RPMI8226 (cell line): ENCODE results near the gene VWA8.
A peak's percentile ranks its signal among the peaks of the same experiment; 100 is the strongest.
"Not testable (repeated sequence)": the region's sequence is repeated elsewhere in the genome, so short reads cannot be mapped to it uniquely, and the experiment has no call there.

Experiments used
- DNase-seq: peaks from one replicate; pipeline ENCODE4 v3.0.0-alpha.2; 2015

VWA8 gene

DNA sequence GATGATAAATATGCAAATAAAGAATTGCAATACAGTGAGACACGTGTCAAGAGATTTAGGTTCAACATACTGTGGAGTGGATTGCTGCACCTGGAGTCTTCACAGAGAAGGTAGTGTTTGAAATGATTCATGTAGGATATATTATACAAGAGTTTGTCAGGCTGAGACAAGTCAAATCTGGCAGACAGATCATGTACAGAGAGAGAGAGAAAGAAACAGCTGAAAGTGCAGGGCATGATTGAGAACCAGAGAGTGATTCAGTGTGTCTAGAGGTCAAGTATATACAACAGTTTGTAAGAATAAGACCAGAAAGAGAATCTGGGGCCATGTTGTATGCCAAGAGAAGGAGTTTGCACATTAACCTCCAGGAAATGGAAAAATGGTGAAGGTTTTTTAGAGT, 2.1 kb upstream of the VWA8 start:
- no peak for DNase-seq

DNA sequence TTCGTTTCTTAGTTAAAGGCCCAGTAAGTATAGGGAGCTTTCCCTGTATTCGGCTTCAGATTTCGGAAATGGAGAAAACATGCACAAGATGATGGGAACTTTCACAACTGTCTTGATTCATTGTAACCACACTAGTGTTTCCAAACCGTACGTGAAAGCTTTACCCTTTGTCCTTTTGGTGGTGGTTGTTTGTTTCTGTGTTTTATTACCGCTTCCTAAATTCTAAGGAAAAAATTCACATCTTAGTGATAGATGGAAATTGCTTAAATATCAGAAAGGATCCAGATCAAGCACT, 504 bp upstream of the VWA8 start:
- no peak for DNase-seq

DNA sequence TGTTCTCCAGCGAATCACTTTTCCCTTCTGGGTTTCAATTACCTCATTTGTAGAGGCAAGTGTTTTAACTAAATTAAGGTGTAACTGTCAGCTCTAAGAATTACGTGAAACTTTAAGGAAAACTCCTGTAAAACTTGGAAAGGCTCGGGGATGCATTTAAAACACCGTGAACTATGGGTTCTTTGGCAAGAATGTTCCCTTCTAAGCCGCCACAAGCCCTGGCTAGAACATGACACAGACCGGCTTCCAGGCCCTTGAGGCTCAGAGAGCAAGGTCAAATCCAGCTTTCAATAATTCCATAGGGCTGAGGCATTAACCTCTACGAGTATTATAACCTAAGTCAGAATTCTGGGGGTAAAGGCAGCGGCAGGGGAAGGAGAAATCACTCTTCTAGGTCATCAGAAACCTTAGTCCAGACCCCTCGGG, 685 bp downstream of the VWA8 start:
- DNase-seq: peak; percentile 2

DNA sequence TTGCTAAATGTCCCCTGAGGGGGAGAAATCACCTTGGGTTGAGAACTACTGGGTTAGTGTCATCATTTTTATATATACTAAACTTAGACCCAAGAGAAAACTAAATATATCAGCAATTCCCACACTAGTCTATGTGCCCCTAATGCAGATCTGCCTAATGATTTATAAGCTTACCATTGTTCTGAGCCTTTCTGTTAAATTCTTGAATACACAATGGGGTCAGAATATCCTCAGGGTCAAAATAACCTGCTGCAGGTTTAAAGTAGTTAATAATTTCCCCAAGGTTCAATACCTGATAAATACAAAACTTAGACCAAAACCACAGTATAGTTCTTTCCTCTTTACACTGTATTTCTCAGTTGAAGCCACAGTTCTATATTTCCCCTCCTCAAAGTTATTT, 4.6 kb downstream of the VWA8 start:
- DNase-seq: no peak

DNA sequence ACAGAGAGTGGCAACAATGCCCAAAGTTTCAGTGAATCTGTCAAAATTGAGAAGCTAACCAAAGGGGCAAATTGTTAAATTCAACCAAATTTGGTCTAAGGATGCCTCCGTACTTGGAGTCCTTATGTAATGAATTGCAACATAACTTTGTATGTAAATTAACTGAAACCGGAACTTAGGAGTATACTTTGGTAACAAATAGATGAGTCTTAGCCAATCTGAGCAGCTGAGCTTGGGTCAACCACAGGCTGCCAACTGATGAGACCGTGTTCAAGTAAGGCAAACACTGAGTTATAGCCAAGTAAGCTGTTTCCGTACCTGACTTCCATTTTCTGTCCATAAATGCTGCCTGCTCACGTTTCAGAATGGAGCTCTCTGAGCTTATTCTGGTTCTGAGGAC, 5.3 kb downstream of the VWA8 start:
- DNase-seq: no peak

DNA sequence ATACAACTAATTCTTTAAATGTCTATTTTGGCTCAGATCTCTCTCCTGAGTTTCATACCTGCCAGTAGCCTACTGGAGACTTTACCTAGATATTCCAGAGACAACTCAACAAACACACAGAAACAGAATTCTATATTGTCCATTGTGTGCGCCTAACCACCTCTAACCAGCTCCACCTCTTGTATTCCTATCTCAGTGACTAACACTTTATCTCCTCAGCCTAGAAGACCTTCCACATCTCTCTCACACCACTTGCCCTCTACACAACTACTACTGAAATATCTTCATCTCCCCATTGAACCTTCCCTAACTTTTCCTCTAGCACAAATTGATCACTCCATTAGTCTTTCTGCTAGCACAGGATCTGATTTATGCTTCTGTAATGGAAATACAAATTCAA, 6.7 kb downstream of the VWA8 start:
- no peak for DNase-seq

DNA sequence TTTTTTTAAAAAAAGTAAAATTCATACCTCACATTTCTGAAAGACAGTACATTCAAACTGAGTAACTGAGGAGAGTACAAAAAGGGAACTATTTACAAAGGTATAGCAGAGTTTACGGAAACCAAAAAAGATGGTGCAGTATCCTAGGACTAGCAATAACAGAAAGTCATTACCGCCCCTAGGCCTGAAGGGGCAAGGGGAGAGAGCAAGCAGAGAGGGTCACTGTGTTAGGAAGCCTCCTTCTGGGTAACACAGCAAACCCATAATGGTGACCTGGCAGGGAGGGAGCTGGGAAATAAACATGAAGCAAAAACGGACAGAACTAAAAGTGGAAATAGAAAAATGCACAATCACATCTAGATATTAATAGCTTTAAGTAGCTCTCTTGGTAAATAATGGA, 8.2 kb downstream of the VWA8 start:
- no peak for DNase-seq

DNA sequence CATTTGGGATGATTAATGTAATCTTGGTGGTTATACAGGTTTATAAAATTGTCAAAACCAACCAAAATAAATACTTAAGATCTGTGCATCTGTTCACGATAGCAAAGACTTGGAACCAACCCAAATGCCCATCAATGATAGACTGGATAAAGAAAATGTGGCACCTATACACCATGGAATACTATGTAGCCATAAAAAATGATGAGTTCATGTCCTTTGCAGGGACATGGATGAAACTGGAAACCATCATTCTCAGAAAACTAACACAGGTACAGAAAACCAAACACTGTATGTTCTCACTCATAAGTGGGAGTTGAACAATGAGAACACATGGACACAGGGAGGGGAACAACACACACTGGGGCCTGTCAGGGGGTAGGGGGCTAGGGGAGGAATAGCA, 11.8 kb downstream of the VWA8 start:
- not testable (repeated sequence) for DNase-seq

DNA sequence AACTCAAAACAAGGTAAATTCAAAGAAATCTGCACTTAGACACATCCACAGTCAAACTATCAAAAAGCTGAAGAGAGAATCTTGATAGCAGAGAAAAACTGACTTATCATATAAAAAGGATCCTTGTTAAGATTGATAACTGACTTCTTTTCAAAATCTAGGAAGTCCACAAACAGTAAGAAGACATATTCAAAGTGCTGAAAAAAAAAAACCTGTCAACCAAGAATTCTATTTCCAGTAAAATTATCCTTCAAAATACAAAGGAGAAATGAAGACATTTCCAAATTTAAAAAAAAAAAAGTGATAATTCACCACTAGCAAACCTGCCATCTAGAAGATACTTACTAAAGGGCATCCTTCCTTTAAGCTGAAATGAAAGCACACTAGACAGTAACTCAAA, 15.0 kb downstream of the VWA8 start:
- DNase-seq: no peak

DNA sequence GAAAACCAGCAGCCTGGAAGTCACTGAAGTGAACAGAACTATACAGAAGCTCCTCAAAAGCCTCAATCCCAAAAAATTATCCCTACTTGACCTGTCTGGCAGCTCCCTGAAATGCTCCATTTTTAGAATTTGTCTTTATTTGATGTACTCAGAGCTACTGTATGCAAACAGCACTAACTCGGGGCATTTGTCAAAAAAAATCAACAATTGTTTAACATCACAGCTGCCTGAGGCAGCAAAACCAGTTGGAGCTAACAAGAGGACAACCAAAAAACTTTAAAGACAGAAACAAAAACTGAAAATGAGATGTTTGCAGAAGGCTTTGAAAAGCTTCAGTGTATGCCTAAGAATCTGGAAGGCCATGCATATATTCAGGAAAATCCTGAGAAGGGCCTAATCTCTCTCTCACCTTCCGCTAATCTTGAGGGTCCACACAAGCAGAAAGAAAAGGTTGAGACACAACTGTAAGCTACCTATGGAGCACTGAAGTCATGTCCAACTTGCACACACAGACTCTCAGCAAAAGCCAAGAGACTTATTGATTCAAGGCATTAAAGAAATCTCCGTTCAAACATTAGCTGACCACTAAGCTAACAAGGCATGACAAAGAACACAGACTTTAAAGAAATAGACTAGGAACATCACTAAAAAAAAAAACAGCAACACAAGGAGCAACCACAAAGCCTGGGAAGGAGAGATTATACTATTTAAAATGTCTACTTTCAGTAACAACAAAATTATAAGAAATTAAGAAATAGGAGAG, 16.1 kb downstream of the VWA8 start:
- no peak for DNase-seq

DNA sequence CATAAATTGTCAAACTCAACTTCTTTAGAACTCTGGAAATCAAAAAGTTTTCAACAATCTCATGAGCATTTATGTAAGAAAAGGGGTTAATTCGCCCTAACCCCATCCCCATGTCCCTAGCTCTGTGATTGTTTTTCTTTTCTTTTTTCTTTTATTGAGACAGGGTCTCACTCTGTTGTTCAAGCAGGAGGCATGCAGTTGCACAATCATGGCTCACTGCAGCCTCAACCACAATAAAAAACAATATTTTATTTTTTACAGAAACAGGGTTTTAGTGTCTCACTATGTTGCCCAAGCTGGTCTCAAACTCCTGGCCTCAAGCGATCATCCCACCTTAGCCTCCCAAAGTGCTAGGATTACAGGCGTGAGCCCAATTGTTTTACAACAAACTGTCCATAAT, 16.7 kb downstream of the VWA8 start:
- no peak for DNase-seq

DNA sequence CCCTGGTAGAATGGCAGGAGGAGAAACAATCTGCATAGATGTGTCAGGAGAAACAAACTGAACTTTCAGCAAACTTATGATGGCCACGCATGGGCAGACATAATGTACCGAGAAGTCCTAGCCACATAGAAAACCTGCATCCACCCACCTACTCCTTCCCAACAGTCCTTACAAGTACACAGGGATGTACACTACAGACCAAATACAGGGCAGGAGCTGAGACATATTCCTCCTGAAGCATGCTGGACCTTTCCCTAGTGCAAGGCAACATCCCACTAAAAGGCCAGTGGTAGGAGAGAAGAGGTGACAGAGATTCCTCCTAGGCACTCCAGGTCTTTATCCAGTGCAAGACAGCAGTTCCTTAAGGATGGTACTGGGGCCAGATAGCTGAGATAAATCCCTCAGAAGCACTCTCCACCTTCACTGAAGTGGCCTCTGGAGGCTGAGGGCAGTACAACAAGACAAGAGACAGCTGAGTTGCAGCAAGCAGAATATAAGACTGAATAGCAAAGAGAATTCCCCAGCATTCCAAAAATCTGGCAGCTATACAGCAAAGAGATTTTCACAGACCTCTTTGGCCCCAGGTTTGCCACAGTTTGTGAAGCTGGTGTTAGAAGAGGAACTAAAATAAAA, 18.3 kb downstream of the VWA8 start:
- peak; percentile 19 for DNase-seq

DNA sequence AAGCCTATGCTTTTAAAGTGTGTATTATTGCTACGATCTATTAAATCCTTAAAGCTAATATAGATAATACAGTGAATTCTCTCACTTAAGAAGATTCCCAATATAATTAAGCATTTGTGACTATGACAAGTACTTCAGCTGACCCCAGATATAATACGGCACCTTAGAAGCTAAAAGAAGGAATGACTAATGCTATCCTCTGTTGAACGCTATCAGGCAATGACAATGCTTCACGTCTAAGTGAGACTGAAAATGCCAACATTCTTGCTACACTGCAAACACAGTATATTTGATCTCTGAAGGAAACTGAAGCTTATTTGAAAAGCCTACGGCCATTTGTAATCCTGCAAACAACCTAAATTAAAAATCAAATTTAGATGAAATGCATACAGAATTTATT, 19.7 kb downstream of the VWA8 start:
- no peak for DNase-seq

DNA sequence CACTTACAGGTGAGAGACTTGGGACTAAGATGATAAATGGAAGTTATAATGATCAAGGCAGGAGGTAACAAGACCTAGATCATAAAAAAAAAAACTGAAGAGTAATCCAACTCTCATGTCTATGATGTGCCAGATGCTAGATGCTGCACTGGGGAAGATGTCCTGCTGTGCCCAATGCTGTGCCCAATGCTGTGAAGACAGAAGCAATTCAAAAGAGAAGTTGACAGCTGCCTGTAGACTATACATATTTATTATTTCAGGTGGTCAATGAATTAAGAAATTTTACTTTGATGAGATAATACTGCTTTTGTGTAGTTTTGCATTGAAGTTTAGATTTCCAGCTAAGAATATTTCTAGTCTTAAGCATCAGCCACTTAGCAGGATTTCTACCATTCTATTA, 21.5 kb downstream of the VWA8 start:
- no peak for DNase-seq

DNA sequence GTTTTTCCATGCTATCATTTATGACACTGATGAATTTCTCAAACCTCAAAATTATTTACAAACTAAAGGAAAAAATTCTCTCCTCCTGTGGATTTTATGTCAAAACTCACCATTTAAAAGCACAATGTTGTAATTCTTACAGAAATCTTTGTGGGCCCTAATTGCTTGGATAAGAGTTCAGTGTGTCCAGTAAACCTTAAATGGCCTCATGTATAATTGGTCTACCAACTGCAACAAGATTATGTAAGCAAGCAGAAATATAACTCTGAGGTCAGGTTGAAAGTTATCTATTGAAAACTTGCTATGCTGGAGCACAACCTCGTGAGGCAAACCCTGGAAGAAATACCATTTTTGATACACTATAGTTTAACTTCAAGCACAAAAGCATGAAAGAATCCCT, 22.0 kb downstream of the VWA8 start:
- DNase-seq: no peak

DNA sequence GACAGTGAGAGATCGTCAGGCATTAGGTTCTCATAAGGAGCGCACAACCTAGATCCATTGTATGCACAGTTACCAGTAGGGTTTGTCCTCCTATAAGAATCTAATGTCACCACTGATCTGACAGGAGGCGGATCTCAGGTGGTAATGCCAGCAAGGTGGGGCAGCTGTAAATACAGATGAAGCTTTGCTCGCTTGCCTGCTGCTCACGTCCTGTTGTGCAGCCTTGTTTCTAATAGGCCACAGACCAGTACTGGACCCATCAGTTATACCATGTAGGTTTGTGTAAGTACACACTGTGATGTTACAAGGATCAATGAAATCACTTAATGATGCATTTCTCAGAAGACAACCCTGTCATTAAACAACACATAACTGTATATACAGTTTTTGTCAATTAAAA, 23.5 kb downstream of the VWA8 start:
- no peak for DNase-seq

DNA sequence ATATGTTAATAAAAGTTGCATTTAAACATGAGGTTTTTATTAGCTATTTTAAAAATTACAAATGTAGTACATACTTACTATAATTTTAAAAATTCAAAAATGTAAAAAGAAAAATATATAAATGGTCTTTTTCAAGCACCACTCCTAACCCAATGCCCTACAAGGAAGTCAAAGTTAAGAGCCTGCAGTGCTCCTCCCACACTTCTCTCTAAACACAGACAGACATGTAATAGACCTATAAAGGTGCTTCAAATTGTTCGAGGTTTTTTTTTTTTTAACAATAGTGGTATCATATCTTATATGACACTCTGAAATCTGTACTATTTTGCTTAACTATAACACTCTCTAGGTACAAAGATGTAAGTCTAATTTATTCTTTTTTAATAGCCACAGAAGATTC, 25.4 kb downstream of the VWA8 start:
- DNase-seq: no peak

DNA sequence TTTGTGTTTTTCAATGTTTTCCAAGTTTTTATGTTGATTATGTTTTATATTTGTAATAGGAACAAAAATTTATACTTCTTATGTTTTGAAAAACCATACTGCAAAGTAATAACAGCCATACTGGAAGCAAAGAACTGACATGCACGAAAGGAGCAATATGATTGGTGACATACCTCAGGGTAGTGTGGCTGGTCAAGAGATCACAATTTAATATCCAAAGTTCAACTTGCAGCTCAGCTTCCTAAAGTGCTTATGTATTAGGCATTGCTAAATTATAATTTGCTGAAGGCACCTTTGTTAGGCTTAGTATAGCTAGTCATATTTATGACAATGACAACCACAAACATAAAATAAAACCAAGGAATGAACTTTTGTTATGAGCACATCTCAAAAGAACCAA, 25.9 kb downstream of the VWA8 start:
- no peak for DNase-seq

DNA sequence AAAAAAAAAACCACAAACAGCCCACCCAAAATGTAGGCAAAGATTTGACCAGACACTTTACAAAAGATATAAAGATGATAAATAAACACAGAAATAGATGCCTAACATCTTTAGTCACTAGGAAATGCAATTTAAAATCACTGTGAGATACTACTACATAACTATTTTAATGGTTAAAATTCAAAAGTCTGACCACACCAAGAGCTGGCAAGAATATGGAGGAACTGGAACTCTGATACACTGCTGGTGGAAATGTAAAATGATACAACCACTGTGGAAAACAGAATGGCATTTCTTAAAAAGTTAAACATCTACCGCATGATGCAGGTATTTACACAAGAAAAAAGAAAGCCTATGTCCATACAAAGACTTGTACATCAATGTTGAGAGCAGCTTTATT, 26.8 kb downstream of the VWA8 start:
- DNase-seq: no peak

DNA sequence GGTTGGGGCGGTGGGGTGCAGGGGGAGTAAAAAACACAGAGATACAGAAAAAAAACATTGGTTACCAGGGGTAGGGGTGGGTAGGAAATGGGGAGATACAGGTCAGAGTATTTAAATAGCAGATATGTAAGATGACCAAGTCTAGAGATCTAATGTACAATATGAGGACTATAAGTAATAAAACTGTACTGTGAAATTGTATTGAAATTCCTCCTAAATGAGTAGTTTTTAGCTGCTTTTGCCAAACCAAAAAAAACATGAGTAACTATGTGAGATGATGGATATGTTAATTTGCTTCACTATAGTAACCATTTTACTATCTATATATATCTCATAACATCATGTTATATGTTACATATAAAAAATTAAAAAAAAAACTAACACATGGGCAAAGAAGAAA, 29.6 kb downstream of the VWA8 start:
- no peak for DNase-seq

DNA sequence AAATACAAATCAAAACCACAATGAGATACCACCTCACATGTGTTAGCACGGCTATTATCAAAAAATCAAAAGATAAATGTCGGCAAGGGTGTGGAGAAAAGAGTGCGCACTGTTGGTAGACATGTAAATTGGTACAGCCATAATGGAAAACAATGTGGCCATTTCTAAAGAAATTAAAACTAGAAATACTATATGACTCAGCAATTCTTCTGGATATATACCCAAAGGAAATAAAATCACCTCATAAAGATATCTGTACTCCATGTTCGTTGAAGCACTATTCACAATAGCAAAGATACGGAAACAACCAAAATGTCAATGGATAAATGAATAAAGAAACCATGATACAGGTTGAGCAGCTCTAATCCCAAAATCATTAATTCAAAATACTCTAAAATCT, 30.8 kb downstream of the VWA8 start:
- no peak for DNase-seq

DNA sequence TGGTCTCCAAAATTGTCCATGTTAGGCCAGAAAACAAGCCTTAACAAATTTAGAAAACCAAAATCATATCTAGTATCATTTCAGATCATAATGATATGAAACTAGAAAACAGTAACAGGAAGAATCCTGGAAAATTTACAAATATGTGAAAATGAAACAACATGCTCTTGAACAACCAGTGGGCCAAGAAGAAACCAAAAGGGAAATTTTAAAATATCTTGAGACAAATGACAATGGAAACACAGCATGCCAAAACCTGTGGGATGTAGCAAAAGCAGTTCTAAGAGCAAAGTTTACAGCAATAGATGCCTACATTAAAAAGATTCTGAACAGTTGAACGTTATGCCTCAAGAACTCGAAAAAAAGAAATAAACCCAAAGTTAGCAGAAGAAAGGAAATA, 32.6 kb downstream of the VWA8 start:
- no peak for DNase-seq

DNA sequence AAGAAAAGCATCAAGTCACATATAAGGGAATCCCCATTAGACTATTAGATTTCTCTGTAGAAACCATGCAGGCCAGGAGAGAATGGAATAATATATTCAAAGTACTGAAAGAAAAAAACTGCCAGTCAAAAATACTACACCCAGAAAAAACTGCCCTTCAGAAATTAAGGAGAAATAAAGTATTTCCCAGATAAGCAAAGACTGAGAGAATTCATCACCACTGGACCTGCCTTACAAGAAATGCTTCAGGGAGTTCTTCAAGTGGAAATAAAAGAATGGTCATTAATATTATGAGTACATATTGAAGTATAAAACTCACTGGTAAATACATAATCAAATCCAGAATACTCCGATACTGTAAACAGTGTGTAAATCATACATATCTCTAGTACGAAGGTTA, 35.9 kb downstream of the VWA8 start:
- DNase-seq: no peak

DNA sequence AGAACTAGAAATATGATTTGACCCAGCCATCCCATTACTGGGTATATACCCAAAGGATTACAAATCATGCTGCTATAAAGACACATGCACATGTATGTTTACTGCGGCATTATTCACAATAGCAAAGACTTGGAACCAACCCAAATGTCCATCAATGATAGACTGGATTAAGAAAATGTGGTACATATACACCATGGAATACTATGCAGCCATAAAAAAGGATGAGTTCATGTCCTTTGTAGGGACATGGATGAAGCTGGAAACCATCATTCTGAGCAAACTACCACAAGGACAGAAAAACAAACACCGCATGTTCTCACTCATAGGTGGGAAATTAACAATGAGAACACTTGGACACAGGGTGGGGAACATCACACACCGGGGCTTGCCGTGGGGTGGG, 38.0 kb downstream of the VWA8 start:
- not testable (repeated sequence) for DNase-seq

DNA sequence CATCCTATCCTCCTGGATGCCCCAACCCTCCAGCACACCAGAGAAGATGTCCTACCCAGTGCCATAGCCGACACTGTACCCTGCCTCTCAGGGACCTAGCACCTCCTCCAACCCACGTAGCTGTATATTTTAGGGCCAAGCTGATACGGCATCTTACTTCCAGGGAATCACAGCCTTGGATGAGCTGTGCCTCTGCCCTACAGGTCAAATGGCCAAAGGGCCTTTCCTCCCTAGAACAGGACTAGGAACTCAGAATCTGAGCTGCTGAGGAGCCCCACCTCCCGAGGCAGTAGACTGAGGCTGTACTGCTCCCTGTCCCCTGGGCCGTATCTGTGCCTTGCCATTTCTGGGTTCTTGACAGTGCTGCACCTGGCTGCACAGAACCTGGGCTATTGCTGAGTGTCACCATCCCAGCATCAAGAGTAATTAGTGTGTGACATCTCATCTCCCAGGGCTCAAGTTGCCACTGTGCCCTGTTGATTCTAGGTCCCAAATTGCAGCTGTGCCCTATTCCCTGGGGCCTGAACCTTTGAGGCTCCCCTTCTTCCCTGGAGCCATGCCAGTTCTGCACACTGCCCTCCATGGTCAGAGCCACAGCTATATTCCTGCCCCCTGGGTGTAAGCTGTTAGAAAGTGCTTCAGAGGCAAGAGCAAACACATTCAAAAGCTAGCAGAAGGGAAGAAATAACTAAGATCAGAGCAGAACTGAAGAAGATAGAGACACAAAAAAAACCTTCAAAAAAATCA, 41.0 kb downstream of the VWA8 start:
- peak; percentile 87 for DNase-seq
